Fibroblast of pulmonary artery (primary cell): Measurements from ENCODE around the gene NBAS.

Source experiments
- DNase-seq: peaks from one replicate; pipeline ENCODE4 v3.0.0-alpha.2; 2010; ENCODE audit warnings: low read depth
- H3K4me3 ChIP-seq: replicated peaks from 2 replicates; pipeline ENCODE4 v1.5.1; 2011; ENCODE audit warnings: low read depth, mild to moderate bottlenecking, control low read depth, low read length, moderate library complexity
- TF ChIP-seq, protein P1 (sequence below): IDR thresholded peaks from 2 replicates; pipeline ENCODE4 v1.5.1; 2011; ENCODE audit warnings: mild to moderate bottlenecking, control low read depth, low read length, inconsistent platforms; ENCODE audit errors: missing control alignments

Gene NBAS

DNA sequence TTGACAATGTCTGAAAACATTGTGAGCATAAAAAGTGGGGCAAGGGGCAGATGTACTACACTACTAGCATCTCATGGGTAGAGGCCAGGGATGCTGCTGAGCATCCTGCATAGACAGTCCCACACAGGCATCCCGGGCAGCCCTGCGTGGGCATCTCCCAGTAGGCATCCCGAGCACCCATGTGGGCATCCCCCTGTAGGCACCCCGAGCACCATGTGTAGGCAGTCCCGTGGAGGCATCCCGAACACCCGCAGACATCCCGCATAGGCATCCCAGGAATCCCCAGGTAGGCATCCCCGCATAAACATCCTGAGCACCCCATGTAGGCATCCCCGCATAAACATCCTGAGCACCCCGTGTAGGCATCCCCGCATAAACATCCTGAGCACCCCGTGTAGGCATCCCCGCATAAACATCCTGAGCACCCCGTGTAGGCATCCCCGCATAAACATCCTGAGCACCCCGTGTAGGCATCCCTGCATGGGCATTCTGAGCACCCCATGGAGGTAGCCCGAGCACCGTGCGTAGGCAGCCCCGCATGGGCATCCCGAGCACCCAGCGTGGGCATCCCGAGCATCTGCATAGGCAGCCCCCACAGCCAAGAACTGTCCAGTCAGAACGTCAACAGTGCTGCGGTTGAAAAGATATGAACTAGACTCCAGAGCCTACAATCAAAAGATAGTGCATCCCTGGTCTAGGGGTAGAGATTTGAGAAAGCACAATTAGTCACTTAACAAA is 273.5 kb downstream of the NBAS start:
- TF ChIP-seq, protein P1, sequence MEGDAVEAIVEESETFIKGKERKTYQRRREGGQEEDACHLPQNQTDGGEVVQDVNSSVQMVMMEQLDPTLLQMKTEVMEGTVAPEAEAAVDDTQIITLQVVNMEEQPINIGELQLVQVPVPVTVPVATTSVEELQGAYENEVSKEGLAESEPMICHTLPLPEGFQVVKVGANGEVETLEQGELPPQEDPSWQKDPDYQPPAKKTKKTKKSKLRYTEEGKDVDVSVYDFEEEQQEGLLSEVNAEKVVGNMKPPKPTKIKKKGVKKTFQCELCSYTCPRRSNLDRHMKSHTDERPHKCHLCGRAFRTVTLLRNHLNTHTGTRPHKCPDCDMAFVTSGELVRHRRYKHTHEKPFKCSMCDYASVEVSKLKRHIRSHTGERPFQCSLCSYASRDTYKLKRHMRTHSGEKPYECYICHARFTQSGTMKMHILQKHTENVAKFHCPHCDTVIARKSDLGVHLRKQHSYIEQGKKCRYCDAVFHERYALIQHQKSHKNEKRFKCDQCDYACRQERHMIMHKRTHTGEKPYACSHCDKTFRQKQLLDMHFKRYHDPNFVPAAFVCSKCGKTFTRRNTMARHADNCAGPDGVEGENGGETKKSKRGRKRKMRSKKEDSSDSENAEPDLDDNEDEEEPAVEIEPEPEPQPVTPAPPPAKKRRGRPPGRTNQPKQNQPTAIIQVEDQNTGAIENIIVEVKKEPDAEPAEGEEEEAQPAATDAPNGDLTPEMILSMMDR, result no peak
- no peak for DNase-seq
- no peak overlapping the region for H3K4me3 ChIP-seq

DNA sequence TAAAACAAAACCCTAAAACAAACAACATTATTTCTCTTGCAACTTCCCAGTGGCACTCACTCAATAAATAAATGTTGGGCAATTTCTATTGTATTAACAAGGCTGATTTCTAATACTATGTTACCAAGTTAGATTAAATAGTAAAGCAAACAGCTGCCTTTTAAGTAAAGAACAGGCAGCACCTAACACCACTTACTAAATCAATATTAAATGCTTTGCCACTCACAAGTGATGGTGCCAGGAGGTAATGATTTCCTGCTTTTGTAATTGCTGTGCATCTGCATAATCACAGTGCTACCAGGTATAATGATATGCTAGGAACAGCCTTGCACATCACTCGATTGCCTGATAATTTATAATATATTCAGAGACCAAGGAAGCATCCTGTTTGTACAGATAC is 276.5 kb downstream of the NBAS start:
- no peak overlapping the region for H3K4me3 ChIP-seq
- no peak for DNase-seq
- TF ChIP-seq, protein P1, result no peak

DNA sequence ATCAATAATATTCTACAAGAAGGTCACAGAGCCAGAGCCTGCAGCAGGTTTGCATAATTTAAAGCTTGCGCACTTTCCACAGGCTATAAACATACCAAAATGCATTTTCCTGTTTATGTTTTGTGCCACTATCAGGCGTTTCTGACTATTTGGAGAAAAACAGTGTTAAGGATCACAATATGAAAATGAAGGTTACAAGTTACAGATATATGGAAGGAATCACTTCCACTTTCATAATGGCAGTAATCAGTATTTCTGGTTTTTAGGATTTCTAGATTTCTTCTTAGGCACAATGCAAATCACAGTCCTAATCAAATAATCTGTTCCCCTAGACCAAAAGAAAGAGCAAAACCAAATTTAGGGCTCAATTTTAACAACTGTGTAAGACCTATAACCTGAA is 279.5 kb downstream of the NBAS start:
- TF ChIP-seq, protein P1, result no peak
- no peak for DNase-seq

DNA sequence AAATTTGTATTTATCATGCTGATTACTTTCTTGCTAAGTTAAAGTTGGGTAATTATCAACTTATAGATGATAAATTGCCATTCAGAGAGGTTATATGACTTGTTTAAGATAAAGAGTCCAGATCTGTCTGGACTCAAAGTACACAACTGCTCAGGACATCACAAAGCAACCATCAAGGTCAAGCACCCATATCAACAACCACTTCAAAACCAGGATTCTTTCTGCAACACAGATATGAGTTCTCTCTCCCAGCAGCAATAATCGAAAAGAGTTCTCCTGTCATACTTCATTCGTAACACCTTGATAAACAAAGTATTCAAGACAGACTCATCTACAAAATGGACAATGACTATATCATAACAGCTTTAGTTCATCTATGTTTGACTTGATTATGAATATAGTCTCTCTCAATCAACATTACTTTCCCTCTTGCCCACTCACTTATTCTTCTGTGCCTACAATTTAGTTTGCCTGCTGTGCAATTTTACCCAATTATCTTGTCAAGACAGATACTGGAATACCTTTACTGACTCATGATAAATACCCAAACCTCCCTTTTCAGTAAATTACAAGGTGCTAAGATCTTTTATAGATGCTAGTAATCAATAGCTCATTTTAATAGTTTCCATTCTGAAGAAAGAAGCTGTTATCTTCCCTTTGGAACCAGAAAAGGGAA is 281.8 kb downstream of the NBAS start:
- TF ChIP-seq, protein P1, result no peak
- DNase-seq, result no peak
- H3K4me3 ChIP-seq, result no peak overlapping the region

More for the DNA sequence above, 279.5 kb downstream of the NBAS start:
- no peak overlapping the region for H3K4me3 ChIP-seq

DNA sequence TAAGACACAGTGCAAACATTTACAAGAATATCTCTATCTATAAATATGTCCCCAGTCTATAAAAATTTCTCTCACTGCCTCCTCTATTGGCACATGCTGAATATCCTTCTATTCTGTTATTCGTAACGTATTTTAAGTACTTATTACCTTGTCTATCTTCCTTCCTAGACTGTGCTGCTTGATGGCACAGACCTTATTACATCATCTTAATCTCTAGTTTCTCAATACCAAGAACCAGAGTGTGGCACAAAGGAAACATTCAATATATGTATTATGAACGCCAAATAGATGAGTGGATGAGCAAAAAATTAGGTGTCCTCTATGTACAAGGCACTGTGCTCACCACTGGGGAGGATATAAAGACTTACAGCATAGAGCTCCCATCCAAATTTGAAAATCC is 282.8 kb downstream of the NBAS start:
- H3K4me3 ChIP-seq, result no peak overlapping the region
- TF ChIP-seq, protein P1, result no peak
- no peak for DNase-seq

DNA sequence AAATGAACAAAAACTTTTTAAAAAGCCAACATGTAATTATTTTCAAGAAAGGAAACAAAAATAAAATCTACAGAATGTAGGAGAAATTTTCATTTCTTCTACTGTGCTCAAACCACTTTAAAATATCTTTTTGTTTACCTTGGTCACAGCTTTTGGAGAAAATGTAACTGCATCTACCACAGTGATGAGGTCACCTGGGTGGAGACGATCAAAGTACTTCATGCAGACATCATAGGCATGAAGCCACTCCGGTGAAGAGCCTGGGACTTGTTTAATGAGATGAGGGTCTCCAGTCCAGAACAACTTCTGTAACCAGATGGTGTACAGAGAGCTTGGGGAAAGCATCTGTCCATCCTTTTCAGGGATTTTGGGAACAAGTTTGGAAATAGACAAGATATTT is 285.8 kb downstream of the NBAS start:
- TF ChIP-seq, protein P1, result no peak
- DNase-seq, result no peak

More for the DNA sequence above, 285.8 kb downstream of the NBAS start:
- H3K4me3 ChIP-seq, result no peak overlapping the region
